ENCODE measurements around the gene IL3RA. TPM values are rescaled to one million over a fixed set of nuclear protein-coding genes. Genes with fewer than 3 reads are reported as not detected.

Gene IL3RA
- 0.18 to 0.95 TPM (median 0.26 TPM) in 5 replicates for total RNA-seq (2022; extraction: Qiagen RNA extraction; ENCODE audit: low read depth)

GRCh38 chrX:1336331-1336943, at the start of gene IL3RA:
TSS of gene IL3RA (plus strand) at chrX:1336785. CDS start at chrX:1341766, 4,981 bp downstream.

GRCh38 chrX:1391707-1392375, 55.3 kb downstream of the IL3RA start, which contains the start of gene SLC25A6:
TSS of gene SLC25A6 (minus strand) at chrX:1392113. CDS start at chrX:1392009, 104 bp downstream.

Other genes with a start within 250 kb of the IL3RA start
- gene CRLF2, start 124.1 kb upstream of the IL3RA start, total RNA-seq (2022; extraction: Qiagen RNA extraction; ENCODE audit: low read depth): 0.73 to 1.2 TPM (median 1.0 TPM) in 5 replicates
- 3.2 to 5.4 TPM (median 3.7 TPM) in 5 replicates for gene CSF2RA, start 68.0 kb upstream of the IL3RA start, total RNA-seq (2022; extraction: Qiagen RNA extraction; ENCODE audit: low read depth)
- gene SLC25A6, start 55.3 kb downstream of the IL3RA start, total RNA-seq (2022; extraction: Qiagen RNA extraction; ENCODE audit: low read depth): 390 to 502 TPM (median 463 TPM) in 5 replicates
- 15.4 to 20.3 TPM (median 19.0 TPM) in 5 replicates for gene ASMTL, start 116.1 kb downstream of the IL3RA start, total RNA-seq (2022; extraction: Qiagen RNA extraction; ENCODE audit: low read depth)
- gene P2RY8, start 200.4 kb downstream of the IL3RA start, total RNA-seq (2022; extraction: Qiagen RNA extraction; ENCODE audit: low read depth): 0.04 TPM in 1 of 5 replicates, not detected in the others

All from A549 treated with ZK216348 at 1 μM for 4 hours (cell line).